HEK293T (cell line): ENCODE measurements around the gene CMTM7.

ENCODE experiments used
- CTCF ChIA-PET: fragments of 350-600 bp; formaldehyde crosslinking; extraction: SDS; loops from one replicate; lab custom pipeline; 2021; ENCODE audit warnings: antibody characterized with exemption, inconsistent platforms; lab: Yijun Ruan, JAX
- POLR2A ChIA-PET: fragments of 350-600 bp; formaldehyde crosslinking; extraction: SDS; loops from one replicate; lab custom pipeline; 2020; ENCODE audit warnings: antibody characterized with exemption, inconsistent platforms; lab: Yijun Ruan, JAX
- DNase-seq: peaks from one replicate; pipeline ENCODE4 v3.0.0; 2012; ENCODE audit warnings: mixed read lengths; ENCODE audit errors: extremely low spot score
- ARNT ChIP-seq: fragments of 450-650 bp; IDR thresholded peaks from 2 replicates; pipeline ENCODE4 v1.6.1; 2017; ENCODE audit warnings: mild to moderate bottlenecking
- BHLHE40 ChIP-seq: fragments of 450-650 bp; IDR thresholded peaks from 2 replicates; pipeline ENCODE4 v1.6.1; 2016; ENCODE audit warnings: mild to moderate bottlenecking, moderate library complexity, borderline replicate concordance
- CTBP1 ChIP-seq: fragments of 450-650 bp; IDR thresholded peaks from 2 replicates; pipeline ENCODE4 v1.6.1; 2016; ENCODE audit warnings: borderline replicate concordance
- ELF4 ChIP-seq: fragments of 450-650 bp; IDR thresholded peaks from 2 replicates; pipeline ENCODE4 v1.6.1; 2017; ENCODE audit warnings: antibody characterized with exemption
- FOXK2 ChIP-seq: fragments of 450-650 bp; IDR thresholded peaks from 2 replicates; pipeline ENCODE4 v1.6.1; 2016; ENCODE audit warnings: mild to moderate bottlenecking
- FOXM1 ChIP-seq: fragments of 450-650 bp; IDR thresholded peaks from 2 replicates; pipeline ENCODE4 v1.6.1; 2017; ENCODE audit warnings: mild to moderate bottlenecking, borderline replicate concordance
- HDGF ChIP-seq: fragments of 450-650 bp; IDR thresholded peaks from 2 replicates; pipeline ENCODE4 v1.6.1; 2017; ENCODE audit warnings: antibody characterized with exemption, borderline replicate concordance
- L3MBTL2 ChIP-seq: fragments of 450-650 bp; conservative IDR thresholded peaks from 2 replicates; pipeline ENCODE4 v1.6.1; 2016; ENCODE audit warnings: mild to moderate bottlenecking
- LEF1 ChIP-seq: fragments of 450-650 bp; IDR thresholded peaks from 2 replicates; pipeline ENCODE4 v1.6.1; 2017; ENCODE audit warnings: mild to moderate bottlenecking, borderline replicate concordance
- NFRKB ChIP-seq: fragments of 450-650 bp; IDR thresholded peaks from 2 replicates; pipeline ENCODE4 v1.6.1; 2016; ENCODE audit warnings: mild to moderate bottlenecking, moderate library complexity
- SP1 ChIP-seq: fragments of 450-650 bp; IDR thresholded peaks from 2 replicates; pipeline ENCODE4 v1.6.1; 2017
- SUZ12 ChIP-seq: fragments of 450-650 bp; IDR thresholded peaks from 2 replicates; pipeline ENCODE4 v1.6.1; 2016; ENCODE audit warnings: mild to moderate bottlenecking
- TARDBP ChIP-seq: fragments of 450-650 bp; IDR thresholded peaks from 2 replicates; pipeline ENCODE4 v1.6.1; 2016
- ZNF384 ChIP-seq: fragments of 450-650 bp; IDR thresholded peaks from 2 replicates; pipeline ENCODE4 v1.6.1; 2016
- TF ChIP-seq, protein P1 (sequence below): fragments of 450-650 bp; IDR thresholded peaks from 2 replicates; pipeline ENCODE4 v1.6.1; 2016

CMTM7 gene

DNA sequence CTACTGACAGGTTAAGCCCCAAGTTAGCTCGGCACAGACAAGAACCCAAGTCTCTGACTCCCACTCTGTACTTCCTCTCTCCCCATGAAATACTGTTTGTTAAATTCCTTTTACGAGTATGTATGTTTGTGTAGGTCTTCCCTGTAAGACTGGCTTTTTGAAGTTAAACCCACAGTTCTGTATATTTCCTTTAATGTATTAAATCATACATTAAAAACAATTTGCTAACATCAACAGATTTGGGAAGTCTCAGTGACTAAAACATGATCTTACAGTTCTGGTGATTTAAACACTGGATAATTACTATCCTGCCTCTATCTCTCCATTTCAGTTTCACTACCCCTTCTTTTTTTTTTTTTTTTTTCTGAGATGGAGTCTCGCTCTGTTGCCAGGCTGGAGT lies 106.6 kb downstream of the CMTM7 start:
- POLR2A ChIA-PET, result no interaction called here
- DNase-seq, result no peak
- CTCF ChIA-PET, result interaction anchor here (0.6 to 1.3 kb wide), 4 partner anchors 31 to 929 kb away, joined by 3 to 8 read pairs (median 3); no protein-coding TSS in a partner anchor
- TF ChIP-seq ZNF384, result peak; percentile 61; the same call in 1 of the 2 replicates
- TF ChIP-seq LEF1, result no peak

DNA sequence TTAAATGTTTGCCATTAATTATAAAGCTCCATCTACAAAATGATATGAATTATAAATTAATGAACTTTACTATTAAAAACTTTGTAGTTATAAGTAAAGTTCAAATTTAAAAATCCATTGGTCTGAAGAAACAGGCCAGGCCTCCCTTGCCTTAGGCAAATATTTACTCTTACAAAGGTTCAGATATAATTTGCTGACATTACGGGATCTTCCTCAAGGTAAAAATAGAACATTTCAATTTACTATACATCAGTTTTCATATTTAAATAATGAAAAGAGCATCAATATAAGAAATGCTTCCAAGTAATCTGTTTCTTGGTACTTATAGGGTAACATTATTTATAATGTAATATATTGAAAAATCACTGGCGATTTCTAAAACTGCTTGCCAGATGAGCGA lies 107.3 kb downstream of the CMTM7 start:
- no peak for DNase-seq
- CTCF ChIA-PET, result interaction anchor here (0.7 to 1.3 kb wide), 3 partner anchors 15 to 38 kb away, joined by 3 read pairs; no protein-coding TSS in a partner anchor
- POLR2A ChIA-PET, result no interaction called here
- TF ChIP-seq, protein P1, sequence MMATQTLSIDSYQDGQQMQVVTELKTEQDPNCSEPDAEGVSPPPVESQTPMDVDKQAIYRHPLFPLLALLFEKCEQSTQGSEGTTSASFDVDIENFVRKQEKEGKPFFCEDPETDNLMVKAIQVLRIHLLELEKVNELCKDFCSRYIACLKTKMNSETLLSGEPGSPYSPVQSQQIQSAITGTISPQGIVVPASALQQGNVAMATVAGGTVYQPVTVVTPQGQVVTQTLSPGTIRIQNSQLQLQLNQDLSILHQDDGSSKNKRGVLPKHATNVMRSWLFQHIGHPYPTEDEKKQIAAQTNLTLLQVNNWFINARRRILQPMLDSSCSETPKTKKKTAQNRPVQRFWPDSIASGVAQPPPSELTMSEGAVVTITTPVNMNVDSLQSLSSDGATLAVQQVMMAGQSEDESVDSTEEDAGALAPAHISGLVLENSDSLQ, result no peak
- TF ChIP-seq BHLHE40, result no peak
- TF ChIP-seq ELF4, result no peak
- no peak for TF ChIP-seq CTBP1
- TF ChIP-seq L3MBTL2, result no peak
- TF ChIP-seq SP1, result no peak
- TF ChIP-seq HDGF, result no peak
- no peak for TF ChIP-seq SUZ12
- no peak for TF ChIP-seq FOXK2
- TF ChIP-seq LEF1, result no peak
- TF ChIP-seq ZNF384, result no peak
- no peak for TF ChIP-seq TARDBP

DNA sequence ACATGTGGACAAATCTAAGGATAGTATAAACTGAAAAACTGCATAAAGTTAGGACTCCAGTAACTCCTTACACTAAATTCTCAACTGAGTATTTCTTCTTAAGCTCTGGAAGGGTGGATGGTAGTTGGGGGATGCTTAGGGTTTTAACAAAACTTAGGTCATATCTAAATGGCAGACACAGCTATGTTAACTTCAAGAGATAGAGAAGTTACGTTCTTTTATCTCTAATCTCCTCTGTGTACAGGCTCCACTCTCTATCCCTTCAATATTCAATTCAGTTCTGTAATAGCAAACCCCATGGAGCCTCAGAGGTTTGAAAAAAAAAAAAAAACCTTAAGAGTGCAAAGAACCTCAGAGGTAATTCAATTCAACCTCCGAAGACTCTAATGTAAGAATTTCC lies 107.9 kb downstream of the CMTM7 start:
- POLR2A ChIA-PET, result no interaction called here
- no peak for DNase-seq
- CTCF ChIA-PET, result interaction anchor here (0.7 to 1.3 kb wide), 3 partner anchors 16 to 39 kb away, joined by 3 read pairs; no protein-coding TSS in a partner anchor
- TF ChIP-seq TARDBP (no peak), ELF4 (no peak), SUZ12 (no peak), ZNF384 (no peak), NFRKB (no peak), FOXK2 (no peak), L3MBTL2 (no peak)
- TF ChIP-seq, protein P1, result no peak

DNA sequence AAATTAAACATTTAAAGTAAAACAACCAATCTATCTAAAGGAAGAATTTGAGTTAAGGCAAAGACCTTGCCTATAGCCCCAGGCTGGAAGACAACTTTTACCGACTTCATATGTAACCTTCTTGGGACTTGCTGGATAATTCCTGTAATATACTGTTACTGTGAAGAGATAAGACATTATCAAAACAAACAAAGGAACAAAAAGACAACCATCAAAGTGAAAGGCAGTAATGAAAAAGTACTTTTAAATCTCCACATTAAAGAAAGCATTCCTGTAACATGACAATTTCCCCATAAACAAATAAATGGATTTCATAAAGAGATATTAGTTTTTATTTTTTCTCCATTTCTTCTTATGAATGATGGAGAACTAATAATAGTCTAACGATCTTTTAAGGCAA lies 108.6 kb downstream of the CMTM7 start:
- DNase-seq, result no peak
- ChIA-PET CTCF (no interaction called here), POLR2A (no interaction called here)
- TF ChIP-seq FOXK2 (no peak), CTBP1 (peak; percentile 64; the same call in 1 of the 2 replicates)

DNA sequence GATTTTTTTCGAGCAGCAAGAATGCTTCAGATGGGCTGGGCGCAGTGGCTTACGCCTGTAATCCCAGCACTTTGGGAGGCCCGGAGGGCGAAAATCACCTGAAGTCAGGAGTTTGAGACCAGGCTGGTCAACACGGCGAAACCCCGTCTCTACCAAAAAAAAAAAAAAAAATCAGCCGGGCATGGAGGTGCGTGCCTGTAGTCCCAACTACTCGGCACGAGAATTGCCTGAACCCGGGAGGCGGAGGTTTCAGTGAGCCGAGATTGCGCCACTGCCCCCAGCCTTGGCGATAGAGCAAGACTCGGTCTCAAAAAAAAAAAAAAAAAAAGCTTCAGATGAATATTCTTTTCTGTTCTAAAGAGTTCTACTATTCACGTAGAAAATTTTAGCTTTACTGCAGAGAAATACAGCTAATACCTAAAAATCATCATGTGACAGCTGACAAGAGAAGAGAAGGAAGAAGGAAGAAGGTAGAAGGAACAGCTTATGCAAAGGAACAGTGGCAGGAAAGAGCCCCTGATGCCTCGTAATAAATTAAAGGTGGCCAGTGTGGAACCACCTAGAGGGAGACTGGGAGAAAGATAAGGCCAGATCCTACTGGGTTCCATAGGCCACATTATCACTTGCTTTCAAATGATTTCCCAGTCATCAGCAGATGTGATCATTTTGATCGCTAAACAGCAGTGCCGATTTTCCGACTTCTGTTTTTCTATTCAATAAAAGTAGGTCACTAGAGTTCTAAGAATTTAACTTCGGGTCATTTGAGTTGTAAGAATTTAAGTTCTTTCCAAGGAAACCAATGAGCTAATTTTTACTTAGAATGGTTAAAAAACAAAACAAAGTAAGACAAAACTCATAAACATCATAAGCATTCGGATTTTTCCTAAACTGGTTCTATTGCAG lies 109.5 kb downstream of the CMTM7 start:
- no peak for DNase-seq
- POLR2A ChIA-PET, result interaction anchor here (0.8 kb wide), 1 partner anchor 155 kb away, joined by 3 read pairs; no protein-coding TSS in a partner anchor
- TF ChIP-seq ZNF384 (peak; percentile 84), NFRKB (no peak), HDGF (no peak), ARNT (no peak), FOXM1 (no peak), SUZ12 (no peak)
- TF ChIP-seq, protein P1, result peak; percentile 16; the same call in 1 of the 2 replicates
- CTCF ChIA-PET, result no interaction called here

DNA sequence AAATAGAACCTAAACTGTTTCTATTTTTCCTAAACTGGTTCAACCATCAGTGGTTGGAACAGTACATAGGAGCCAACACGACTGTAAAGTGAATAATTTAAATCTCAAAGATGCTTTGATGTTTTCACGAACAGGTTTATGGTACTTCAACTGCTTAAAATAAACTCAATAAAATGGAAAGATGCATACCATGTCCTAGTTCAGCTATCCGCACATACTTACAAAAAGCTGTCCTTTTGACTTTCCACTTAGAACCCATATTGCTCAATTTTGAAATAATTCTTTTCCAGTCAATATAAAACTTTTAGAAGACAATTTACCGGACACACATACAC lies 110.1 kb downstream of the CMTM7 start:
- no peak for DNase-seq
- 0 out of 2 replicates have a peak, but pooled peaks have one; percentile 40 for TF ChIP-seq CTBP1
- no peak for TF ChIP-seq BHLHE40
- ChIA-PET CTCF (no interaction called here), POLR2A (no interaction called here)

DNA sequence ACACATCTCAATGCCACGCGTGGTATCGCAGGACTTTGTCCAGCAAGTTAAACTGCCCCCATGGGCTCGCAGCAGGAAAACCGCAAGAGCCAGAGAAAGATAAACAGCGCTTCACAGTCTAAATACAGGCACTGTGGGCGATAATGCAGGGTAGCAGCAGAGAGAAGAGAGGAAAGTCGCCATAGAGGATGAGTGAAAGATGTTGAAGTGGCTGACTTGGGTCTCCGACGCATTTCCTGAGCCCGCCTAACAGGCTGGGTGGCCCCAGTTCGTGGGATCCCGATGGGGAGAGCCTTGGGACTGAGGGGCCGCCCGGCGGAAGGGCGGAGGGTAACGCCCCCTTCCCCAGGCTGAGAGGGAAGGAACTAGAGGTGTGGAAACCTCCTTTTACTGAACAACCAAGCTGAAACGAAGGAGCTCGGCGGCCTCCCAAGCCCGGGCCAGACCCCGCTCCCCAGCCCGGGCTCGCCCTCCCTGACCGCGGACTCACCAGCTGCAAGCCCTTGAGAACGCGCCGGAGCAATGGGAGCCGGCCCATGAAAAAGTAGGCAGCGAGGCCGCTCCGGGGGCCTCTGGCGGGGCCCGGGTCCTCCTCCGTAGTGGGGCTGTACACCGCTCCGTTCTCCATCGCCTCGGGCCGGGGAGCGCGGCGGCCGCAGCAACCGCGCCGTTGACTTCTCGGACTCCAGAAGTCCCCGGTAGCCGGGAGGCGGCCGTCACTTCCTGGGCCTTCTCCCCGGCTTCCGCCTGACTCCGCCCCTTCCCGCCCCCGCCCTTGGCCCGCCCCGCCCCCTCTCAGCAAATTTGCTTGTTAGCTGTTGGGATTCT lies 110.7 kb downstream of the CMTM7 start, which contains the start of gene CMTM6:
TSS of gene CMTM6 (minus strand) at position 735 of the 828 bp plus-strand sequence. CDS start at position 628, 107 bp downstream.
- CTCF ChIA-PET, result no interaction called here

More for the DNA sequence above, 110.7 kb downstream of the CMTM7 start, which contains the start of gene CMTM6:
- peak; percentile 94 for DNase-seq
- TF ChIP-seq BHLHE40 (no peak), ZNF384 (no peak), FOXM1 (no peak), TARDBP (no peak), ELF4 (peak; percentile 13; the same call in 1 of the 2 replicates)
- POLR2A ChIA-PET, result no interaction called here
